ENCODE data around the gene TAS1R1.

TAS1R1 gene

GRCh38 chr1:6570100-6570499, 15.0 kb downstream of the TAS1R1 start:
- no peak for DNase-seq (ENCODE audit: low read depth in 3 of 3, low spot score in 1 of 3)

DNA sequence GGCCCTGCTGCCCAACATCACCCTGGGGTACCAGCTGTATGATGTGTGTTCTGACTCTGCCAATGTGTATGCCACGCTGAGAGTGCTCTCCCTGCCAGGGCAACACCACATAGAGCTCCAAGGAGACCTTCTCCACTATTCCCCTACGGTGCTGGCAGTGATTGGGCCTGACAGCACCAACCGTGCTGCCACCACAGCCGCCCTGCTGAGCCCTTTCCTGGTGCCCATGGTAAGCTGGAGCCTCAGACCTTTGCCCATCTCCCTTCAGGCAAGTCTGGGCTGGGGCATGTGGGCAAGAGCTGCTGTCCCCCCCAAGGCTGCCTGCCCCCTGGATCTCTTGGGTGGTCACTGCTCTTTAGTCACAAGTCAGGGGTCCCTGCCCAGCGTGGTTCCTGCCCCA, 15.9 kb downstream of the TAS1R1 start:
- no peak for DNase-seq (ENCODE audit: low read depth in 3 of 3, low spot score in 1 of 3)

GRCh38 chr1:6572653-6573383, 17.7 kb downstream of the TAS1R1 start:
- DNase-seq (ENCODE audit: low read depth in 3 of 3, low spot score in 1 of 3): no peak

GRCh38 chr1:6574025-6574620, 19.0 kb downstream of the TAS1R1 start:
- no peak for DNase-seq (ENCODE audit: low read depth in 3 of 3, low spot score in 1 of 3)

DNA sequence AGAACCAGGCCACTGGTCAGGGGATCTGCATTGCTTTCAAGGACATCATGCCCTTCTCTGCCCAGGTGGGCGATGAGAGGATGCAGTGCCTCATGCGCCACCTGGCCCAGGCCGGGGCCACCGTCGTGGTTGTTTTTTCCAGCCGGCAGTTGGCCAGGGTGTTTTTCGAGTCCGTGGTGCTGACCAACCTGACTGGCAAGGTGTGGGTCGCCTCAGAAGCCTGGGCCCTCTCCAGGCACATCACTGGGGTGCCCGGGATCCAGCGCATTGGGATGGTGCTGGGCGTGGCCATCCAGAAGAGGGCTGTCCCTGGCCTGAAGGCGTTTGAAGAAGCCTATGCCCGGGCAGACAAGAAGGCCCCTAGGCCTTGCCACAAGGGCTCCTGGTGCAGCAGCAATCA, 19.7 kb downstream of the TAS1R1 start:
- DNase-seq (ENCODE audit: low read depth in 3 of 3, low spot score in 1 of 3): no peak

- no peak for DNase-seq (ENCODE audit: low read depth in 3 of 3, low spot score in 1 of 3)
Observed at GRCh38 chr1:6577831-6578525, 22.9 kb downstream of the TAS1R1 start.

GRCh38 chr1:6578624-6579373, 23.7 kb downstream of the TAS1R1 start:
- DNase-seq (ENCODE audit: low read depth in 3 of 3, low spot score in 1 of 3): no peak

- DNase-seq (ENCODE audit: low read depth in 3 of 3, low spot score in 1 of 3): peak; percentile 91 to 93 (median 92)
Observed at GRCh38 chr1:6579374-6580118, 24.4 kb downstream of the TAS1R1 start, which contains the start of gene ZBTB48. ZBTB48 (plus strand) TSS chr1:6579994; CDS start chr1:6580610, 616 bp downstream.

DNA sequence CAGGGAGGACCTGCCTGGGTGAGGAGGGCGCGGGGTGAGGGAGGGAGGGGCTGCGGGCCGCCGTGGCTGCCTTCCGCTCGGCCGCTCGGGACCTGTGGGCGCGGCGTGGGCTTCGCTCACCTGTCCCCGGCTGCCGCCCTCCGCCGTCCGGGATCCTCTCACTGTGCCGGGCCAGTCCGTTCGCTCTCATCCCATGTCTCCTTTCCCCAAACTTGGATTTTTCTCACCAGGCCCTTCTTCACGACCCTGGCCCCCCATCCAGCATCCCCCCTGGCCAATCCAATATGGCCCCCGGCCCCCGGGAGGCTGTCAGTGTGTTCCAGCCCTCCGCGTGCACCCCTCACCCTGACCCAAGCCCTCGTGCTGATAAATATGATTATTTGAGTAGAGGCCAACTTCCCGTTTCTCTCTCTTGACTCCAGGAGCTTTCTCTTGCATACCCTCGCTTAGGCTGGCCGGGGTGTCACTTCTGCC, 25.0 kb downstream of the TAS1R1 start:
- no peak for DNase-seq (ENCODE audit: low read depth in 3 of 3, low spot score in 1 of 3)

DNA sequence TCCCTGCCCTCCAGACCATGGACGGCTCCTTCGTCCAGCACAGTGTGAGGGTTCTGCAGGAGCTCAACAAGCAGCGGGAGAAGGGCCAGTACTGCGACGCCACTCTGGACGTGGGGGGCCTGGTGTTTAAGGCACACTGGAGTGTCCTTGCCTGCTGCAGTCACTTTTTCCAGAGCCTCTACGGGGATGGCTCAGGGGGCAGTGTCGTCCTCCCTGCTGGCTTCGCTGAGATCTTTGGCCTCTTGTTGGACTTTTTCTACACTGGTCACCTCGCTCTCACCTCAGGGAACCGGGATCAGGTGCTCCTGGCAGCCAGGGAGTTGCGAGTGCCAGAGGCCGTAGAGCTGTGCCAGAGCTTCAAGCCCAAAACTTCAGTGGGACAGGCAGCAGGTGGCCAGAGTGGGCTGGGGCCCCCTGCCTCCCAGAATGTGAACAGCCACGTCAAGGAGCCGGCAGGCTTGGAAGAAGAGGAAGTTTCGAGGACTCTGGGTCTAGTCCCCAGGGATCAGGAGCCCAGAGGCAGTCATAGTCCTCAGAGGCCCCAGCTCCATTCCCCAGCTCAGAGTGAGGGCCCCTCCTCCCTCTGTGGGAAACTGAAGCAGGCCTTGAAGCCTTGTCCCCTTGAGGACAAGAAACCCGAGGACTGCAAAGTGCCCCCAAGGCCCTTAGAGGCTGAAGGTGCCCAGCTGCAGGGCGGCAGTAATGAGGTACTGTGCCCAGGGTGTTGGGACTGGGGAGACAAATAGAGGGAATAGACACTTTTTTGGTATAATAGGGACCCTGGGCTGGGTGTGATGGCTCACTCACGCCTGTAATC, 25.7 kb downstream of the TAS1R1 start:
- no peak for DNase-seq (ENCODE audit: low read depth in 3 of 3, low spot score in 1 of 3)

DNA sequence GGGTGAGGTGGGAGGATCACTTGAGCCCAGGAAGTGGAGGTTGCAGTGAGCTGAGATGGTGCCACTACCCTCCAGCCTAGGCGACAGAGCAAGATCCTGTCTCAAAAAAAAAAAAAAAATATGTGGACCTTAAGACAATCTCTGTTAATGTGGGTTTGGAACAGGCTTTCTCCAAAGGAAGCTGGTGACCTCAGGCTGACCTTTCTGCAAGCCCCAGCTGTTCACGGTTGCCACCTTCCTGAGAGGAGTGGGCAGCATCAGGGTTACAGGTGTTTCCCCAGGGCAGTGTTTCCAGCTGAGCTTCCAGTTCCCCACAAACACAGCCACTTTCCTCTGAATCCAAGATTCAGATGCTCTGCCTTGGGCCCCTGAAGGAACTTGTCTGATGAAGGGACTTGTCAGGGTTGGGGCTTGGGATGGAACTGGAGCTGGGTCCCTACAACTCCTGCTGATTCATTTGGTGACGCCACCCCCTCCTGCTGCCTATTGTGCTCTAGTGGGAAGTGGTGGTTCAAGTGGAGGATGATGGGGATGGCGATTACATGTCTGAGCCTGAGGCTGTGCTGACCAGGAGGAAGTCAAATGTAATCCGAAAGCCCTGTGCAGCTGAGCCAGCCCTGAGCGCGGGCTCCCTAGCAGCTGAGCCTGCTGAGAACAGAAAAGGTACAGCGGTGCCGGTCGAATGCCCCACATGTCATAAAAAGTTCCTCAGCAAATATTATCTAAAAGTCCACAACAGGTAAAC, 26.6 kb downstream of the TAS1R1 start:
- no peak for DNase-seq (ENCODE audit: low read depth in 3 of 3, low spot score in 1 of 3)

- no peak for DNase-seq (ENCODE audit: low read depth in 3 of 3, low spot score in 1 of 3)
Observed at GRCh38 chr1:6582370-6582769, 27.3 kb downstream of the TAS1R1 start.

DNA sequence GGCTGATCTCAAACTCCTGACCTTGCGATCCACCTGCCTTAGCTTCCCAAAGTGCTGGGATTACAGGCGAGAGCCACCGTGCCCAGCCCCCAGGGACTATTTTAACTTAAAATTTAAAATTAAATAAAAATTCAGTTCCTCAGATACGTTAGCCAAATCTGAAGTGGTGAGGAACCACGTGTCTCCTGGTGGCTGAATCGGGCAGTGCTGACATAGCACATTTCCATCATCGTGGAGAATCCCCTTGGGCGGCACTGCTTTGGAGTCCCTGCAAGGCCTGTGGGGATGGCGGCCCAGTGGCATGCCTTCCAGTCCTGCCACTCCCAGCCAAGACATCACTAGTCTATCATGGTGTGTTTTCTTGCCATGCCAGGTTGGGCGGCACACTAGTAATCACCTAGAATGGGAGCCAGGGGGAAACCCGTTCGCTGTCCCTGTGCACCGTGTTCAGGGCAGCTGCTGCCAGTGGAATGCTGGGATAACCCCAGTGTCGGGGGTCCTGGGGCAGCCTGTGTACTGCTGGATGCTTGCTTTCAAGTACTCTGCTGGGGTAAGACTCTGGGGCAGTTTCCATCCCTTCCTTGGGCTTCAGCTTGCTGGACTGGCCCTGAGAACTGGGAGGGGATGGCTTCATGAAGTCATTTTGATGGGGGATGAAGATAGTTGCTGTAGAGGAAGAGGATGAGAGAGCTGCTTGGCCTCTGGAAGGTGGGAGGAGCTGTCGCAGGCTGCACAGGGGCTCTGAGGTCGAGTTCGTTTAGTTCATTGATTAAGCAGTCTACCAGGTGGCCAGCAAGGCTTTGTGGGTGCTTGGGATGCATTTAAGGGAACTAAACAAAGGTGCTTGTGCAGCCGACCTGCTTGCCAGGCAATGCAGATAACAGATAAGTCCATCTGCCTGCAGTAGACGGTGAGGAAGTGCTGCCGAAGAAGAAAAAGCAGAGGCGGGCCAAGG, 29.3 kb downstream of the TAS1R1 start:
- DNase-seq (ENCODE audit: low read depth in 3 of 3, low spot score in 1 of 3): no peak

DNA sequence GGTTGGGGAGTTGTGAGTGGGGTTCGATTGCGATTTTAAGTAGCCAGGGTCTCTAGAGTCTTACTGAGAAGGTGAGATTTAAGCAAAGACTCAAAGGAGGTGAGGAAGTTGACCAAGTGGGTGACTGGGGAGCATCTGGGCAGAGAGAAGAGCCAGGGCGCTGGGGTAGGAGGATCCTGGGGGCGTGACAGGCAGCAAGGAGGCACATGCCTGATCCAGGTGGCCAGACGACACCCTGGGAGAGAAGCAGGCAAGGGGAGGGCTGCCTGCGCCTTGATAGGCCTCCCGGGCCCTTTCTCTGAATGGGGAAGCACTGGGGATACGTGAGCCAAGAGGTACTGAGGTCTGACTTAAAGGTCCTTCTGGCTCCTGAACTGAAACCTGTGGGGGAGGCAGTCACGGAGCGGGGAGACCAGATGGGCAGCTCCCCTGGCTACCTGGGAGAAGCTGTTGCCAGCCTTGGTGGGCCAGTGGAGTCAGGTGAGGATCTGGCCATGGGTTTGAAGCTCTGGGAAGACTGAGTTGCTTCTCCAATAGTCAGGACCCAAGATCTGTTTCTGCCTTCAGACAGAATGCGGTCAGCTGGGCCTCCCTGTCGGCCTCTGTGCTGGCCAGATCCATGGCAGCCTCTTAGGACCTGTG, 30.1 kb downstream of the TAS1R1 start:
- no peak for DNase-seq (ENCODE audit: low read depth in 3 of 3, low spot score in 1 of 3)

DNA sequence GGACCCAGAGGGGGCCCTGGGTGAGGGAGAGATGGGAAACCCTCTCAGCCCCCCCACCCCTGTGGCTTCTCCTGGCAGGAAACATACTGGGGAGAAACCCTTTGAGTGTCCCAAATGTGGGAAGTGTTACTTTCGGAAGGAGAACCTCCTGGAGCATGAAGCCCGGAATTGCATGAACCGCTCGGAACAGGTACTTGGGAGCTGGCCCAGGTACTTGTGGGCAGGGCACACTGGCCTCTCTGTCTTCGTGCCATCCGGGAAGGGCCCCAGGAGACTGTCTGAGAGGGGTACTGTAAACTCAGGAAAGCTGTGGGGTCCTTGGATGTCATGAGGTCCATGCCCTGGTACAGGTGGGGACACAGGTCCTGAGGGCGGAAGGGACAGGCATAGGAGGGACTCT, 30.7 kb downstream of the TAS1R1 start:
- DNase-seq (ENCODE audit: low read depth in 3 of 3, low spot score in 1 of 3): no peak

DNA sequence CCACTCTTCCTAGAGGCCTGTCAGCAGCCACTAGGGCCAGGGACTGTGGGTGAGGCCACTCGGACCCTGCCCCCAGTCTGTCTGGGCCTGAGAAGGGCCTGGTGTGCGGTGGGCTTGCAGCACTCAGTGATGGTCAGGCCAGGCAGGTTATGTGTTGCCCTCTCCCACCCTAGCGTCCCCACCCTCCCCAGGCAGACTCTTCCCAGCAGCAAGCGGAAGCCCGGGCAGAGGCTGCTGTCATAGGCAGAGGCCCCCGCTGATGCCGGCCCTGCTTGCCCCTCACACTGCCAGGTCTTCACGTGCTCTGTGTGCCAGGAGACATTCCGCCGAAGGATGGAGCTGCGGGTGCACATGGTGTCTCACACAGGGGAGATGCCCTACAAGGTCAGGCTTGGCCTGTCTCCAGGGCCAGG, 31.3 kb downstream of the TAS1R1 start:
- DNase-seq (ENCODE audit: low read depth in 3 of 3, low spot score in 1 of 3): no peak

DNA sequence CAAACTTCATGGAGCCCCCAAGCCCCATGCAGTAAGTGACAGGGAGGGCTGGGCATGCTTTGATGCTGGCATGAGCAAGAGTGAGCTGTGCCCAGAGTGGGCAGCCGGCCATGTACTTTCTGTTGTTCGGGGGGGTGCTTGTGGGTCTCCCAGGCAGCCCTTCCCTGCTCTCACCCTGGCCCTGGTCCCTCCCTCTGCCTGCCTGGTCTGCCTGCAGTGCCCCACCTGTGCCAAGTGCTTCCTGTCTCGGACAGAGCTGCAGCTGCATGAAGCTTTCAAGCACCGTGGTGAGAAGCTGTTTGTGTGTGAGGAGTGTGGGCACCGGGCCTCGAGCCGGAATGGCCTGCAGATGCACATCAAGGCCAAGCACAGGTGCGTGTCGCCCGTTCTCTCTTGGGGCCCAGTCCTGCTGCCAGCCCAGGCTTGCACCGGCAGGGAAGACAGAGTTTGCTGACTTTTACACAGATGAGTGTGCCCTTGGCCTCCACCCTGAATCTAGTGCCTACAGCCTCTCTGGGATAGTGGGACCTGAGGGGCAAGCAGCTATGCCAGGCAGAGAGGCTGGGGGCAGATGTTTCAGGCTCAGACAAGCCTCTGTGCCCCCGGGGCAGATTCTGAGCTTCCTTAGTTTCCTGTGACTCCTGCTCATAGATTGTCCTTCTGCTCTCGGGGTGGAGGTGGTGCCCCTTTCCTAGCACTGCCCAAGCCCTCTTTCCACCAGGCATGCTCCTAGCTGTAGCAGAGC, 32.3 kb downstream of the TAS1R1 start:
- DNase-seq (ENCODE audit: low read depth in 3 of 3, low spot score in 1 of 3): no peak
